NB4 (cell line): ENCODE data around the gene ARID5A.

Experiments
- DNase-seq: peaks from one replicate; pipeline ENCODE4 v3.0.0; 2010; ENCODE audit warnings: low read depth
- H3K4me3 ChIP-seq: one replicate; pipeline ENCODE4 v1.5.1; 2011; ENCODE audit warnings: mild to moderate bottlenecking, low read depth, low read length, moderate library complexity
- MYC ChIP-seq: IDR thresholded peaks from 2 replicates; pipeline ENCODE4 v1.6.1; 2011; ENCODE audit warnings: low read depth, low read length
- POLR2A ChIP-seq: IDR thresholded peaks from 2 replicates; pipeline ENCODE4 v1.6.1; 2011; ENCODE audit warnings: mild to moderate bottlenecking; ENCODE audit not compliant: insufficient read length; ENCODE audit errors: extremely low read depth
- TF ChIP-seq, protein P1 (sequence below): IDR thresholded peaks from 2 replicates; pipeline ENCODE4 v1.6.1; 2011; ENCODE audit warnings: low read depth, low read length
- TF ChIP-seq, protein P2 (sequence below): IDR thresholded peaks from one replicate; pipeline ENCODE4 v1.5.1; 2012; ENCODE audit warnings: low read depth, low read length

Gene ARID5A

DNA sequence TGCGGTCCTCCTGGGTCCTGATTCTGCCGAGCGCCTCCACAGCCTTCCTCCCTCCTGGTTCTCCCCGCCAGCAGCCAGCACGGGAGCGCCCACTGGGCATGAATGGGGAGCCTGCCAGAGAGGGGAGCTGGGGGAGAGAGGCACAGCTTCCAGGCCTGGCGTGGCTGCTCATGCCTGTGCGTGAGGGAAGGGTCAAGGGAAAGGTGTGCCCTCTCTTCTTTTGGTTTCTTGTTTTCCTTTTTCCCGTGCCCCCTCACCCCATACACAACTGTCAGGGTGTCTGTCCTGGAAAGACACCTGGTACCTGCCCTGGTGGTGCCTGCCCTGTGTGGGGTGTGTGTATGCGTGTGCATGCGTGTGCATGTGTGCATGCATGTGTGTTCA lies 26.7 kb upstream of the ARID5A start:
- TF ChIP-seq MYC (no peak), POLR2A (no peak)
- TF ChIP-seq, protein P1, sequence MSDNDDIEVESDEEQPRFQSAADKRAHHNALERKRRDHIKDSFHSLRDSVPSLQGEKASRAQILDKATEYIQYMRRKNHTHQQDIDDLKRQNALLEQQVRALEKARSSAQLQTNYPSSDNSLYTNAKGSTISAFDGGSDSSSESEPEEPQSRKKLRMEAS: no peak
- TF ChIP-seq, protein P2, sequence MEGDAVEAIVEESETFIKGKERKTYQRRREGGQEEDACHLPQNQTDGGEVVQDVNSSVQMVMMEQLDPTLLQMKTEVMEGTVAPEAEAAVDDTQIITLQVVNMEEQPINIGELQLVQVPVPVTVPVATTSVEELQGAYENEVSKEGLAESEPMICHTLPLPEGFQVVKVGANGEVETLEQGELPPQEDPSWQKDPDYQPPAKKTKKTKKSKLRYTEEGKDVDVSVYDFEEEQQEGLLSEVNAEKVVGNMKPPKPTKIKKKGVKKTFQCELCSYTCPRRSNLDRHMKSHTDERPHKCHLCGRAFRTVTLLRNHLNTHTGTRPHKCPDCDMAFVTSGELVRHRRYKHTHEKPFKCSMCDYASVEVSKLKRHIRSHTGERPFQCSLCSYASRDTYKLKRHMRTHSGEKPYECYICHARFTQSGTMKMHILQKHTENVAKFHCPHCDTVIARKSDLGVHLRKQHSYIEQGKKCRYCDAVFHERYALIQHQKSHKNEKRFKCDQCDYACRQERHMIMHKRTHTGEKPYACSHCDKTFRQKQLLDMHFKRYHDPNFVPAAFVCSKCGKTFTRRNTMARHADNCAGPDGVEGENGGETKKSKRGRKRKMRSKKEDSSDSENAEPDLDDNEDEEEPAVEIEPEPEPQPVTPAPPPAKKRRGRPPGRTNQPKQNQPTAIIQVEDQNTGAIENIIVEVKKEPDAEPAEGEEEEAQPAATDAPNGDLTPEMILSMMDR: no peak
- H3K4me3 ChIP-seq: no peak overlapping the region

DNA sequence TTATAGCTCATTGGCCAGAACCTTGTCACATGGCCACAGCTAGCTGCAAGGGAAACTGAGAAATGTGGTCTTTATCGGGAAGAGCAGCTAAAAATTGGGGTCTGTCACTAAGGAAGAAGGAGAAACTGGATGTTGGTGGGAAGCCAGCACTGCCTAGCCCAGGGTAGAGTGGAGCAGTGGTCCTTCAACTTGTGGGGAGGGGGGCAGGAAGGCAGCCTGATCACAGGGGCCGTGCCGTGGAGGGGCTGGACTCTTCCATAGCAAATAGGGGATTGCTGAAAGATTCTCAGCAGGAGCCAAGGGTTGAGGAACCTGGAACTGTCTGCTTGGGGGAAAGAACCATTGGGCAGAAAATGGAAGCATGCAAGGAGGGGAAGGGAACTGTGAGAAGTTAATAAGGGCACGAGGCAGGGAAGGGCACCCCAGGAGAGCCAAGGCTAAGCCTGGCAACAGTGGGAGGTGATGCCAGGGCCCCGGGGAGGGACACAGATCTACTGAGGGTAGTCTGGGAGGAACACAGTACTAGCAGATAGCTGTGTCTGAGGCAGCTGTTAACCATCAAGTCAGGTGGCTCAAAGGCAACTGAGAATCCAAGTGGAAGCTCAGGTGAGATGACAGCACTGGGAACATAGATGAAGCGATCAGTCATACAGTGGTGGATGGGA lies 25.5 kb upstream of the ARID5A start:
- TF ChIP-seq, protein P1: no peak
- TF ChIP-seq, protein P2: no peak
- TF ChIP-seq MYC: no peak
- TF ChIP-seq POLR2A: no peak
- no peak for DNase-seq

More for the DNA sequence above, 26.7 kb upstream of the ARID5A start:
- DNase-seq: no peak

DNA sequence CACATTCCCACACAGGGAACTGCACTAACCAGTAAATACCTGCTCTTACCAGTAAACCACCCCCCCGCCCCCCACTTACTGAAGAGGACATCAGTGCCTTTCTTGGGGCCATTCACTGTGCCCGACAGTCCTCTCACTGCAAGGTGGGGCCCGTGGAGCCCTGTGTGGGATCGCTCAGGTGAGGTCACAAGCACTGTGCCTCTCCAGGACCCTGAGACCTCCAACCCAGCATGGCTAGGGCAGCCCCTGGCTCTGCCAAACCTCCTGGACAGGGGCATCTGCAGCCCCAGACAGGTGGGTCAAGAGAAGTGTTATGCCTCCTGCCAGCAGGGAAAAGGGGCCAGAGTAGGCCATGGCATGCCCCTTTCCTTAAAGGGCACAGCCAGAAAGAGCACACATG lies 24.7 kb upstream of the ARID5A start:
- no peak overlapping the region for H3K4me3 ChIP-seq
- DNase-seq: no peak
- TF ChIP-seq, protein P2: no peak
- TF ChIP-seq MYC: no peak
- TF ChIP-seq POLR2A: no peak
- TF ChIP-seq, protein P1: no peak

More for the DNA sequence above, 25.5 kb upstream of the ARID5A start:
- H3K4me3 ChIP-seq: no peak overlapping the region

DNA sequence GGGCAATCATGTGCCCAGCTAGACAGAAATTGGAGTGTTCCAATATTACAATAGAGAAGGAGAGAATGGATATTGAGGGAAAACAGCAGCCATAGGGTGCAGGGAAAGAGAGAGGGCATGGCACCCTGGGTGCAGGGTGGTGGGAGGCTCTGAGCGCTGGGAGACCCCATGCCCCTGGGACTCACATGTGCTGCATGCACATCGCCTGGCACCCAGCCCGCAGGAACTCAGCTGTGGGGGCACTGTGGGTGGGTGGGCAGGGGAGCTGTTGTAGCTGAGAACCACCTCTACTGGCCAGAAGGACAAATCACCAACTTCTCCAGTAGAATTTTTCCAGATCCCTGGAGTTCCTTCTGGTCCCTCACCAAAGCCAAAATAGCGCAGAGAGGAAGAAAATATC lies 24.2 kb upstream of the ARID5A start:
- no peak overlapping the region for H3K4me3 ChIP-seq
- no peak for DNase-seq
- TF ChIP-seq MYC: no peak
- TF ChIP-seq POLR2A: no peak
- TF ChIP-seq, protein P1: no peak
- TF ChIP-seq, protein P2: no peak

DNA sequence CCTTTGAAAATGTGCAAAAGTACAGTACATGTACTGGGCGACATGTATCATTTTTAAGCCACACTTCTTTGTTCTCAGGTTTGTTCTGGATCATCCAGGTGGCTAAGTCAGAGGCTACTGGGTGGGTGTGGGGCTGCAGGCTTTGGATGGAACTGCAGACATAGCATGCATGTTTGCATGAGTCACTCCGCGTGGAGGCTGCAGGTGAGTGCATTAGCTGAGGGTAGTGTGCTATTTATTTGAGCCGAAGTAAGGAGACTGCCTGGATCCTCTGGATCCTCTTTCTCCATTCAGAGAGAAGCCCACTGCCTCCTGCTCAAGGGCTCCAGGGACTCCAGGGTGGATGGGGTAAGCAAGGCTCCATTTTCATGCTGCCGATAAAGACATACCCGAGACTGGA lies 22.0 kb upstream of the ARID5A start:
- no peak for TF ChIP-seq POLR2A
- TF ChIP-seq, protein P1: no peak
- no peak overlapping the region for H3K4me3 ChIP-seq
- DNase-seq: no peak

DNA sequence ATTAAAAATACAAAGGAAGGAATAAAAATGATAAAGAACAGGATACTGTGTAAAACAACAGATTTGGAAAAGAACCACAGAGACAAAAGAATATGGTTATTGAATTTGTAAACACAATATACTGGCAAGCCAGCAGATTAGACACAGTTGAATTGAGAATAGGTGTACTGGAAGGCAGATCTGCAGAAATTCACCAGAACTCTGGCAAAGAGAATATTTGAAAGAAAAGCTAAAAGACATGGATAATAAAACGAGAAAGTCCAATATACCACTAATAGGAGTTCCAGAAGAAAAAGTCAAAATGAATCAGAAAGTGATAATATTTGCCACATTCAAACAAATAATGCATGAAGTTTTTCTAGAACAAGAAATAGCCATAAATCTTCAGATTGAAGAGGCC lies 19.5 kb upstream of the ARID5A start:
- H3K4me3 ChIP-seq: no peak overlapping the region
- DNase-seq: no peak
- TF ChIP-seq, protein P2: no peak
- no peak for TF ChIP-seq POLR2A
- TF ChIP-seq MYC: no peak
- TF ChIP-seq, protein P1: no peak
